GM10248 (cell line): ENCODE measurements around the gene NPAS4.
A peak's percentile ranks its signal among the peaks of the same experiment; 100 is the strongest.

Source experiments
- CTCF ChIA-PET: fragments of 300-600 bp; sonication (Branson Sonifier 250); formaldehyde crosslinking; extraction: SDS; loops from one replicate; lab custom pipeline; 2021; ENCODE audit warnings: antibody characterized with exemption; lab: Yijun Ruan, JAX
- POLR2A ChIA-PET: fragments of 350-650 bp; sonication (Branson Sonifier 250); formaldehyde crosslinking; extraction: SDS; loops from one replicate; lab custom pipeline; 2020; ENCODE audit warnings: antibody characterized with exemption; lab: Yijun Ruan, JAX
- DNase-seq: peaks from one replicate; pipeline ENCODE4 v3.0.0; 2012; ENCODE audit errors: extremely low spot score
- TF ChIP-seq, protein P1 (sequence below): IDR thresholded peaks from 2 replicates; pipeline ENCODE4 v1.5.1; 2012; ENCODE audit warnings: mild to moderate bottlenecking, low read depth; ENCODE audit errors: extremely low read depth, missing control alignments, control extremely low read depth

NPAS4 gene

GRCh38 chr11:66451663-66452062, 30.8 kb downstream of the NPAS4 start:
- POLR2A ChIA-PET: no interaction called here

DNA sequence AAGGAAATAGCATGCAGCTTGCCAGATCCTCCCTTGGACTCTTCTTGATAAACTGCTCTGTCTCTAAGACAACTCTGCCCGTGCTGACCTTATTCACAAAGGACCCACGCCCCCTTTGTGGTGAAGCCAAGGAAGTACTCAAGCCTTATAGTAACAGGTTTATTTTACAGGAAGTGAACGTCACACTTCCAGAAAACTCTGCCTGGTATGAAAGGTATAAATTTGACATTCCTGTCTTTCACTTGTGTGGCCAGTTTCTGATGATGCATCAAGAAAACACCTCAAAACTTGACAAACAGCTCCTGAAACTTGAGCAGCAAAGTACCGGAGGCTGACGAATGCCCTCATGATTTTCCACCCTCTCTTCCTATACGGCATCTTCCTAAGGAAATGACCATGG, 33.4 kb downstream of the NPAS4 start:
- TF ChIP-seq, protein P1, sequence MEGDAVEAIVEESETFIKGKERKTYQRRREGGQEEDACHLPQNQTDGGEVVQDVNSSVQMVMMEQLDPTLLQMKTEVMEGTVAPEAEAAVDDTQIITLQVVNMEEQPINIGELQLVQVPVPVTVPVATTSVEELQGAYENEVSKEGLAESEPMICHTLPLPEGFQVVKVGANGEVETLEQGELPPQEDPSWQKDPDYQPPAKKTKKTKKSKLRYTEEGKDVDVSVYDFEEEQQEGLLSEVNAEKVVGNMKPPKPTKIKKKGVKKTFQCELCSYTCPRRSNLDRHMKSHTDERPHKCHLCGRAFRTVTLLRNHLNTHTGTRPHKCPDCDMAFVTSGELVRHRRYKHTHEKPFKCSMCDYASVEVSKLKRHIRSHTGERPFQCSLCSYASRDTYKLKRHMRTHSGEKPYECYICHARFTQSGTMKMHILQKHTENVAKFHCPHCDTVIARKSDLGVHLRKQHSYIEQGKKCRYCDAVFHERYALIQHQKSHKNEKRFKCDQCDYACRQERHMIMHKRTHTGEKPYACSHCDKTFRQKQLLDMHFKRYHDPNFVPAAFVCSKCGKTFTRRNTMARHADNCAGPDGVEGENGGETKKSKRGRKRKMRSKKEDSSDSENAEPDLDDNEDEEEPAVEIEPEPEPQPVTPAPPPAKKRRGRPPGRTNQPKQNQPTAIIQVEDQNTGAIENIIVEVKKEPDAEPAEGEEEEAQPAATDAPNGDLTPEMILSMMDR: no peak
- ChIA-PET POLR2A (no interaction called here), CTCF (interaction anchor here (1.3 to 3.5 kb wide), 3 partner anchors 14 to 25 kb away, joined by 3 to 11 read pairs (median 11); partner anchors contain the start of genes DPP3 and MRPL11)
- no peak for DNase-seq

More at GRCh38 chr11:66451663-66452062, 30.8 kb downstream of the NPAS4 start:
- no peak for DNase-seq
- TF ChIP-seq, protein P1: no peak
- CTCF ChIA-PET: interaction anchor here (1.3 to 3.5 kb wide), 2 partner anchors 10 to 13 kb away, joined by 3 to 11 read pairs; partner anchors contain the start of gene MRPL11

DNA sequence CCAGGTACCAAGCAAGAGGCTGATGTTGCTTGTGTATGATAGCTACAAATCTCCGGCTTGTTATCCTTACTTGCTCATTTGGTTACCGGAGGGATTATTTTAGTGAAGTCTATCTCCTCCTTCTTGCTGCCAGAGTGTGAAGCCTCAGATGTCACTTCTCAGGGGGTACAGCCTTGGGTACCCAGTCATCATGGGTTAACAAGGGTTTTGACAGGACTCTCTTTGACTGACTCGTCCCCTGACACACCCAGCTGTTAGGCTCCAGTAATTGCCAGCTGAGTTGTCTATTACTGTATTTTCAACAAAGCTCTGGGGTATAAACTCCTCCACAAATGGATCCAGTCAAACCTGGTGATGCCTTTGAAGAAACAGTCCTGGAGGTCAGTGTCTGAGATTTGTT, 34.0 kb downstream of the NPAS4 start:
- ChIA-PET CTCF (interaction anchor here (1.3 to 3.5 kb wide), 3 partner anchors 15 to 24 kb away, joined by 3 to 11 read pairs (median 11); partner anchors contain the start of genes DPP3 and MRPL11), POLR2A (no interaction called here)
- TF ChIP-seq, protein P1: no peak
- no peak for DNase-seq

- TF ChIP-seq, protein P1: no peak
- DNase-seq: no peak
- ChIA-PET POLR2A (no interaction called here), CTCF (interaction anchor here (0.5 to 2.8 kb wide), 4 partner anchors 19 to 221 kb away, joined by 3 to 19 read pairs (median 4); partner anchors contain the start of gene MRPL11)
Measured at GRCh38 chr11:66457826-66458225, 37.0 kb downstream of the NPAS4 start.

- peak; percentile 39 for DNase-seq
- TF ChIP-seq, protein P1: no peak
- ChIA-PET POLR2A (interaction anchor here (0.8 kb wide), 1 partner anchor 21 kb away, joined by 3 read pairs; the partner anchor contains the start of gene DPP3), CTCF (interaction anchor here (1.1 to 2.8 kb wide), 5 partner anchors 10 to 219 kb away, joined by 3 to 19 read pairs (median 5); partner anchors contain the start of gene MRPL11)
Measured at GRCh38 chr11:66459138-66459778, 38.4 kb downstream of the NPAS4 start.

DNA sequence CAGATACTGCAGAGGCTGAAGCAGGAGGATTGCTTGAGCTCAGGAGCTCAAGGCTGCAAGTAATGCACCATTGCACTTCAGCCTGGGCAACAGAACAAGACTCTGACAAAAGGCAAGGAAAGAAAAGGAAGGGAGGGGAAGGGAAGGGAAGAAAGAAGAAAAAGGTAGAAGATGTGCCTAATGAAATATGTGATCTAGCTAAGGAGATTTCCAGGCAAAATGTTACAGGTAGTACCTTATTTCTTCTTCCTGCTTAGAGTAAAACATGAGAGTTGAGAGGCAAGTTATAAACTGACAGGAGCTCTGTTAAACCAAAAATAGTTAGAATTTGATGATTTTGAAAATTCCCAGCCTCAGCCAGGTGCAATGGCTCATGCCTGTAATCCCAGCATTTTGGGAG, 41.2 kb downstream of the NPAS4 start:
- POLR2A ChIA-PET: no interaction called here
- CTCF ChIA-PET: interaction anchor here (0.9 to 1.6 kb wide), 5 partner anchors 10 to 76 kb away, joined by 3 to 7 read pairs (median 3); partner anchors contain the start of gene MRPL11
- DNase-seq: no peak
- TF ChIP-seq, protein P1: no peak
